HCT116 (cell line): ENCODE results near the gene ANXA3. TPM values are rescaled to one million over a fixed set of nuclear protein-coding genes. Genes with fewer than 3 reads are reported as not detected.

Source experiments
- ATAC-seq: fragments of 200-7000 bp; cut with Tn5 transposase; 2 replicates; pipeline ENCODE4 v1.9.1; 2020; ENCODE audit warnings: mild to moderate bottlenecking, moderate library complexity
- BruUV-seq: library from RNA; stranded (reverse); fragments of 400-500 nt; replicated peaks from 2 replicates; lab custom pipeline; 2021; lab: Mats Ljungman, UMichigan
- CTCF ChIA-PET: fragments of 300-600 bp; sonication (Branson Sonifier 250); formaldehyde crosslinking; loops from one replicate; lab custom pipeline; 2021; ENCODE audit warnings: antibody characterized with exemption; lab: Charles Lee
- POLR2A ChIA-PET: fragments of 300-600, 350-600 bp; sonication (Branson Sonifier 250); formaldehyde crosslinking; loops from one replicate; lab custom pipeline; 2021; ENCODE audit warnings: antibody characterized with exemption; lab: Charles Lee
- RAD21 ChIA-PET, 2 experiments: fragments of 300-600 bp; sonication (Branson Sonifier 250); formaldehyde crosslinking; loops; one replicate each; lab custom pipeline; 2023; ENCODE audit warnings: low total read pairs in 2 of 2; ENCODE audit not compliant: uncharacterized antibody in 2 of 2, unreplicated experiment in 2 of 2, low non-redundant PET in 1 of 2; lab: Charles Lee
- DNase-seq: peaks from one replicate; pipeline ENCODE4 v3.0.0-alpha.2; 2010; ENCODE audit warnings: low read depth, low spot score
- H2AFZ ChIP-seq: fragments of 200-600 bp; shearing (Covaris generic), sonication (generic); 2 replicates; pipeline ENCODE4 v1.6.1; 2017; ENCODE audit warnings: low read depth, mixed run types, mixed read lengths, antibody characterized with exemption, low read length; ENCODE audit not compliant: poor library complexity, severe bottlenecking
- H3K27ac ChIP-seq: 2 replicates; pipeline ENCODE4 v1.5.1; 2012; ENCODE audit warnings: low read depth, low read length
- H3K27me3 ChIP-seq: fragments of 200-600 bp; sonication (generic); 2 replicates; pipeline ENCODE4 v1.6.1; 2016; ENCODE audit warnings: mixed run types, low read length, mixed read lengths; ENCODE audit not compliant: insufficient read depth
- H3K36me3 ChIP-seq, 2 experiments: fragments of 200-500 bp in 1 of 2; fragments of 200-600 bp in 1 of 2; sonication (Bioruptor generic) in 1 of 2; sonication (generic) in 1 of 2; 2 replicates each; pipeline versions ENCODE4 v1.5.1 to v1.6.1; 2014 to 2016; ENCODE audit warnings: low read length in 2 of 2, inconsistent platforms in 1 of 2, mixed read lengths in 1 of 2, mixed run types in 1 of 2; ENCODE audit not compliant: insufficient read depth in 2 of 2, control insufficient read depth in 1 of 2
- H3K4me1 ChIP-seq, 2 experiments: fragments of 200-600 bp in 1 of 2; sonication (generic) in 1 of 2; 2 replicates each; pipeline versions ENCODE4 v1.5.1 to v1.6.1; 2012 to 2017; ENCODE audit warnings: low read length in 2 of 2, inconsistent platforms in 1 of 2, mild to moderate bottlenecking in 1 of 2, mixed read lengths in 1 of 2, mixed run types in 1 of 2, moderate library complexity in 1 of 2; ENCODE audit not compliant: insufficient read depth in 2 of 2, control insufficient read depth in 1 of 2
- H3K4me2 ChIP-seq: fragments of 200-600 bp; sonication (generic); 2 replicates; pipeline ENCODE4 v1.6.1; 2017; ENCODE audit warnings: mixed run types, low read length, mixed read lengths
- H3K4me3 ChIP-seq, 2 experiments: fragments of 200-600 bp in 1 of 2; sonication (generic) in 1 of 2; replicated peaks in 1 of 2; 2 replicates each; pipeline ENCODE4 v1.5.1; 2011 to 2016; ENCODE audit warnings: low read length in 2 of 2, control low read depth in 1 of 2, low read depth in 1 of 2, mild to moderate bottlenecking in 1 of 2, mixed read lengths in 1 of 2, mixed run types in 1 of 2
- H3K79me2 ChIP-seq: fragments of 200-600 bp; sonication (generic); 2 replicates; pipeline ENCODE4 v1.6.1; 2017; ENCODE audit warnings: mild to moderate bottlenecking, mixed run types, low read length, moderate library complexity, mixed read lengths; ENCODE audit not compliant: insufficient read depth
- H3K9ac ChIP-seq: fragments of 200-600 bp; sonication (generic); 2 replicates; pipeline ENCODE4 v1.6.1; 2016; ENCODE audit warnings: low read length, mixed read lengths
- H3K9me2 ChIP-seq: fragments of 200-600 bp; sonication (generic), shearing (Covaris generic); 2 replicates; pipeline ENCODE4 v1.6.1; 2017; ENCODE audit warnings: mixed run types, mild to moderate bottlenecking, moderate library complexity; ENCODE audit not compliant: insufficient read depth
- H3K9me3 ChIP-seq, 2 experiments: fragments of 200-500 bp in 1 of 2; fragments of 200-600 bp in 1 of 2; sonication (Bioruptor generic) in 1 of 2; sonication (generic) in 1 of 2; 2 replicates each; pipeline ENCODE4 v1.6.1; 2014 to 2017; ENCODE audit warnings: low read length in 2 of 2, mixed read lengths in 2 of 2, inconsistent platforms in 1 of 2, low read depth in 1 of 2, mild to moderate bottlenecking in 1 of 2, mixed run types in 1 of 2, moderate library complexity in 1 of 2; ENCODE audit not compliant: control insufficient read depth in 1 of 2, insufficient read depth in 1 of 2
- H4K20me1 ChIP-seq: fragments of 200-600 bp; sonication (generic), shearing (Covaris generic); 2 replicates; pipeline ENCODE4 v1.6.1; 2017; ENCODE audit warnings: mixed run types, mild to moderate bottlenecking, moderate library complexity; ENCODE audit not compliant: insufficient read depth
- CEBPB ChIP-seq: IDR thresholded peaks from 2 replicates; pipeline ENCODE4 v1.6.1; 2012; ENCODE audit warnings: low read depth
- CTCF ChIP-seq, 3 experiments: fragments of 200-600 bp in 1 of 3; sonication (generic) in 1 of 3; IDR thresholded peaks in 2 of 3; conservative IDR thresholded peaks in 1 of 3; 2 replicates each; pipeline ENCODE4 v1.5.1; 2012 to 2017; ENCODE audit warnings: low read depth in 2 of 3, low read length in 2 of 3, antibody characterized with exemption in 1 of 3, borderline replicate concordance in 1 of 3, control low read depth in 1 of 3, mild to moderate bottlenecking in 1 of 3, mixed read lengths in 1 of 3, mixed run types in 1 of 3, moderate library complexity in 1 of 3; ENCODE audit not compliant: insufficient read depth in 1 of 3
- EGR1 ChIP-seq: IDR thresholded peaks from 2 replicates; pipeline ENCODE4 v1.6.1; 2012; ENCODE audit warnings: low read depth
- POLR2AphosphoS5 ChIP-seq: IDR thresholded peaks from 2 replicates; pipeline ENCODE4 v1.6.1; 2011; ENCODE audit warnings: mild to moderate bottlenecking, low read depth, low read length, moderate library complexity
- REST ChIP-seq: IDR thresholded peaks from 2 replicates; pipeline ENCODE4 v1.6.1; 2012; ENCODE audit warnings: low read depth
- SIN3A ChIP-seq: IDR thresholded peaks from 2 replicates; pipeline ENCODE4 v1.6.1; 2012; ENCODE audit warnings: low read depth
- SP1 ChIP-seq: IDR thresholded peaks from 2 replicates; pipeline ENCODE4 v1.6.1; 2012; ENCODE audit warnings: low read depth
- TCF7L2 ChIP-seq: IDR thresholded peaks from 2 replicates; pipeline ENCODE4 v1.7.0; 2011; ENCODE audit warnings: borderline replicate concordance, inconsistent platforms; ENCODE audit not compliant: insufficient read depth, insufficient read length; ENCODE audit errors: extremely low read depth
- ZNF274 ChIP-seq: fragments of 200-500 bp; sonication (Bioruptor generic); IDR thresholded peaks from 2 replicates; pipeline ENCODE4 v1.6.1; 2014; ENCODE audit warnings: mild to moderate bottlenecking, low read depth, low read length, inconsistent platforms
- intact Hi-C: fragments of 100-400 bp; cut with micrococcal nuclease; formaldehyde crosslinking; loops from 2 replicates; pipeline ENCODE4 v1.10.0; 2022
- total RNA-seq: library from RNA; stranded (reverse); gene quantifications from one replicate; pipeline ENCODE4 v1.2.1, GENCODE V29; 2021; ENCODE audit not compliant: unreplicated experiment

Gene ANXA3
- total RNA-seq, 1 experiment from 2014 or later, result 158 TPM

- Histone ChIP-seq H3K27me3 (no peaks in the 10 kb centered on the region), H3K9me3 (no peaks in the 10 kb centered on the region), H3K9ac (peak overlapping the region; percentile 58), H3K4me2 (peak overlapping the region; percentile 55), H3K4me3 (no peak overlapping the region), H3K4me1 (peaks cover 31 to 70% of the 10 kb centered on the region in 2 experiments), H3K9me2 (no peaks in the 10 kb centered on the region), H2AFZ (no peak overlapping the region), H3K27ac (peak overlapping the region; percentile 86), H4K20me1 (no peaks in the 10 kb centered on the region), H3K36me3 (no peaks in the 10 kb centered on the region), H3K79me2 (no peaks in the 10 kb centered on the region)
- ChIA-PET CTCF (no interaction called here), POLR2A (interaction anchor here (0.9 to 1.3 kb wide), 5 partner anchors 11 to 474 kb away, joined by 3 to 4 read pairs (median 4); partner anchors contain the start of gene ANXA3), RAD21 (interaction anchor here (0.6 to 1.1 kb wide), 2 partner anchors 35 to 474 kb away, joined by 4 to 7 read pairs; no protein-coding TSS in a partner anchor)
- intact Hi-C loops, result no loop called here
- TF ChIP-seq CTCF (IDR thresholded peaks at IDR 0.05 in 2 of 3, conservative IDR thresholded peaks at IDR 0.05 in 1 of 3; ENCODE audit: borderline replicate concordance in 1 of 3, insufficient read depth in 1 of 3, low read depth in 2 of 3, low read length in 2 of 3) (no peak), SP1 (no peak), POLR2AphosphoS5 (no peak), TCF7L2 (no peak), EGR1 (no peak), ZNF274 (no peak), SIN3A (no peak), REST (no peak), CEBPB (no peak)
- ATAC-seq, result peak; percentile 36
- BruUV-seq, result TSS peak; percentile 88
- no peak for DNase-seq
Observed at GRCh38 chr4:78533854-78534253, 17.7 kb upstream of the ANXA3 start.
